ENCODE measurements around the gene EED. TPM values are rescaled to one million over a fixed set of nuclear protein-coding genes. Genes with fewer than 3 reads are reported as not detected.

Gene EED
- total RNA-seq (2014; rRNA removed; shearing (Covaris generic)): 51.8 and 59.6 TPM in 2 replicates

- Histone ChIP-seq H3K27ac (peak within 1 kb of the TSS; percentile 94), H3K4me1 (peaks cover 15% of the 10 kb centered on the region), H3K27me3 (no peaks in the 10 kb centered on the region), H3K36me3 (no peaks in the 10 kb centered on the region), H3K4me3 (peak within 1 kb of the TSS; percentile 76), H3K9me3 (replicated peaks) (no peaks in the 10 kb centered on the region)
- peak; percentile 98 to 99 for DNase-seq
These were observed at the start of gene EED for GRCh38 chr11:86244522-86245368. Gene EED (plus strand): TSS chr11:86244753. CDS start chr11:86245230, 477 bp downstream.

- Histone ChIP-seq H3K9me3 (replicated peaks) (no peaks in the 10 kb centered on the region), H3K27ac (no peak overlapping the region), H3K4me3 (no peak overlapping the region), H3K27me3 (no peaks in the 10 kb centered on the region), H3K4me1 (peaks cover 18% of the 10 kb centered on the region), H3K36me3 (no peaks in the 10 kb centered on the region)
- no peak for DNase-seq
These were observed 49.6 kb upstream of the EED start for GRCh38 chr11:86194998-86195397.

GRCh38 chr11:86196085-86196696, 48.4 kb upstream of the EED start:
- H3K36me3 ChIP-seq: no peaks in the 10 kb centered on the region
- peaks cover 18% of the 10 kb centered on the region for H3K4me1 ChIP-seq
- no peak overlapping the region for H3K4me3 ChIP-seq
- H3K9me3 ChIP-seq (replicated peaks): no peaks in the 10 kb centered on the region
- H3K27ac ChIP-seq: no peak overlapping the region
- DNase-seq: no peak
- H3K27me3 ChIP-seq: no peaks in the 10 kb centered on the region

- no peaks in the 10 kb centered on the region for H3K27me3 ChIP-seq
- H3K4me3 ChIP-seq: no peak overlapping the region
- no peak overlapping the region for H3K27ac ChIP-seq
- peaks cover 18% of the 10 kb centered on the region for H3K4me1 ChIP-seq
- H3K9me3 ChIP-seq (replicated peaks): no peaks in the 10 kb centered on the region
- H3K36me3 ChIP-seq: no peaks in the 10 kb centered on the region
- DNase-seq: peak in 1 of 2 experiments; percentile 41
These were observed 47.6 kb upstream of the EED start for GRCh38 chr11:86196913-86197312.

GRCh38 chr11:86197448-86197847, 47.1 kb upstream of the EED start:
- no peak for DNase-seq
- Histone ChIP-seq H3K9me3 (replicated peaks) (no peaks in the 10 kb centered on the region), H3K36me3 (no peaks in the 10 kb centered on the region), H3K4me3 (no peak overlapping the region), H3K27ac (no peak overlapping the region), H3K27me3 (no peaks in the 10 kb centered on the region), H3K4me1 (peaks cover 18% of the 10 kb centered on the region)

GRCh38 chr11:86198139-86198538, 46.4 kb upstream of the EED start:
- Histone ChIP-seq H3K4me1 (peaks cover 13% of the 10 kb centered on the region), H3K4me3 (no peak overlapping the region), H3K27ac (no peak overlapping the region), H3K9me3 (replicated peaks) (no peaks in the 10 kb centered on the region), H3K27me3 (no peaks in the 10 kb centered on the region), H3K36me3 (no peaks in the 10 kb centered on the region)
- DNase-seq: no peak

GRCh38 chr11:86199354-86199753, 45.2 kb upstream of the EED start:
- Histone ChIP-seq H3K9me3 (replicated peaks) (no peaks in the 10 kb centered on the region), H3K36me3 (no peaks in the 10 kb centered on the region), H3K4me1 (peaks cover 11% of the 10 kb centered on the region; the same call in 1 of the 2 replicates), H3K4me3 (no peak overlapping the region), H3K27me3 (no peaks in the 10 kb centered on the region), H3K27ac (no peak overlapping the region)
- DNase-seq: no peak

- Histone ChIP-seq H3K9me3 (replicated peaks) (no peaks in the 10 kb centered on the region), H3K4me1 (peaks cover 13% of the 10 kb centered on the region; the same call in 1 of the 2 replicates), H3K4me3 (no peak overlapping the region), H3K27me3 (no peaks in the 10 kb centered on the region), H3K27ac (no peak overlapping the region), H3K36me3 (no peaks in the 10 kb centered on the region)
- DNase-seq: no peak
These were observed 43.1 kb upstream of the EED start for GRCh38 chr11:86201371-86201884.

- Histone ChIP-seq H3K9me3 (replicated peaks) (no peaks in the 10 kb centered on the region), H3K36me3 (no peaks in the 10 kb centered on the region), H3K27me3 (no peaks in the 10 kb centered on the region), H3K4me1 (peaks cover 9% of the 10 kb centered on the region; the same call in 1 of the 2 replicates), H3K27ac (no peak overlapping the region), H3K4me3 (no peak overlapping the region)
- DNase-seq: no peak
These were observed 42.6 kb upstream of the EED start for GRCh38 chr11:86202013-86202336.

- Histone ChIP-seq H3K36me3 (no peaks in the 10 kb centered on the region), H3K4me3 (no peak overlapping the region), H3K9me3 (replicated peaks) (no peaks in the 10 kb centered on the region), H3K27ac (no peak overlapping the region), H3K27me3 (no peaks in the 10 kb centered on the region), H3K4me1 (peaks cover 9% of the 10 kb centered on the region; the same call in 1 of the 2 replicates)
- no peak for DNase-seq
These were observed 40.2 kb upstream of the EED start for GRCh38 chr11:86204356-86204755.

GRCh38 chr11:86205421-86206336, 38.9 kb upstream of the EED start:
- H3K27ac ChIP-seq: no peak overlapping the region
- H3K36me3 ChIP-seq: no peaks in the 10 kb centered on the region
- DNase-seq: peak in 1 of 2 experiments; percentile 48
- no peak overlapping the region for H3K4me3 ChIP-seq
- peaks cover 9% of the 10 kb centered on the region; the same call in 1 of the 2 replicates for H3K4me1 ChIP-seq
- no peaks in the 10 kb centered on the region for H3K9me3 ChIP-seq (replicated peaks)
- H3K27me3 ChIP-seq: no peaks in the 10 kb centered on the region

- no peaks in the 10 kb centered on the region for H3K36me3 ChIP-seq
These were observed 38.2 kb upstream of the EED start for GRCh38 chr11:86206337-86206695.

GRCh38 chr11:86207413-86207812, 37.1 kb upstream of the EED start:
- no peaks in the 10 kb centered on the region; the same call in 1 of the 2 replicates for H3K9me3 ChIP-seq (replicated peaks)
- H3K4me3 ChIP-seq: no peak overlapping the region
- no peak overlapping the region for H3K27ac ChIP-seq
- peaks cover 9% of the 10 kb centered on the region; the same call in 1 of the 2 replicates for H3K4me1 ChIP-seq
- H3K27me3 ChIP-seq: no peaks in the 10 kb centered on the region
- H3K36me3 ChIP-seq: no peaks in the 10 kb centered on the region
- no peak for DNase-seq

More at GRCh38 chr11:86206337-86206695, 38.2 kb upstream of the EED start:
- no peaks in the 10 kb centered on the region for H3K9me3 ChIP-seq (replicated peaks)
- no peak overlapping the region for H3K4me3 ChIP-seq
- no peak overlapping the region for H3K27ac ChIP-seq
- H3K4me1 ChIP-seq: peaks cover 9% of the 10 kb centered on the region; the same call in 1 of the 2 replicates
- H3K27me3 ChIP-seq: no peaks in the 10 kb centered on the region
- DNase-seq: no peak

- Histone ChIP-seq H3K27ac (no peak overlapping the region), H3K9me3 (replicated peaks) (no peaks in the 10 kb centered on the region; the same call in 1 of the 2 replicates), H3K4me1 (peaks cover 9% of the 10 kb centered on the region; the same call in 1 of the 2 replicates), H3K4me3 (no peak overlapping the region), H3K27me3 (no peaks in the 10 kb centered on the region), H3K36me3 (no peaks in the 10 kb centered on the region)
- DNase-seq: no peak
These were observed 36.0 kb upstream of the EED start for GRCh38 chr11:86208572-86208971.

Measured in SJCRH30 (cell line).